ENCODE results near the gene NDFIP1.

DNA sequence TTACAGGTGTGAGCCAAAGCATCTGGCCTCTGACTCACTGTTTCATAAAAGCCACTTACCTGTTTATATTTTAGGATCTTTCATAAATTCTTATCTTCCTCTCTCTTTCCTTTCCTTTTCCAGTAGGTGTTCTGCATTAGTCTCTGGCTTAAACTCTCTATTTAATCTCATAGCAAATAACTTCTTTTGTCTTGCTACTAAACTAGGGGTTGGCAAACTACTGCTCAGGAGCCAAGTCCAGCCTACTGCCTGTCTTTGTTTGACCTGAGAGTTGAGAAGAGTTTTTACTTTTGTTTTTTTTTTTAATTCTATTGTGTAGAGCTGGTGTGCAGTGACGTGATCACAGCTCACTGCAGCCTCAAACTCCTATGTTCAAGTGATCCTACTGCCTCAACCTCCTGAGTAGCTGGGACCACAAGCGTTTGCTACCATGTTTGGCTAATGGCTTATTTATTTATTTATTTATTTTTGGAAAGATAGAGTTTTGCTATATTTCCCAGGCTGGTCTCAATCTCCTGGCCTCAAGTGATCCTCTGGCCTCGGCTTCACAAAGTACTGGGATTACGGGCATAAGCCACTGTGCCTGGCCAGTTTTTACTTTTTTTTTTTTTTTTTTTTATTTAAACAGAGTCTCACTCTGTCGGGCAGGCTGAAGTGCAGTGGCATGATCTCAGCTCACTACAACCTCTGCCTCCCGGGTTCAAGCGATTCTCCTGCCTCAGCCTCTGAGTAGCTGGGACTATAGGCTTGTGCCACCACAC, 5.4 kb upstream of the NDFIP1 start:
- TF ChIP-seq, protein P1, sequence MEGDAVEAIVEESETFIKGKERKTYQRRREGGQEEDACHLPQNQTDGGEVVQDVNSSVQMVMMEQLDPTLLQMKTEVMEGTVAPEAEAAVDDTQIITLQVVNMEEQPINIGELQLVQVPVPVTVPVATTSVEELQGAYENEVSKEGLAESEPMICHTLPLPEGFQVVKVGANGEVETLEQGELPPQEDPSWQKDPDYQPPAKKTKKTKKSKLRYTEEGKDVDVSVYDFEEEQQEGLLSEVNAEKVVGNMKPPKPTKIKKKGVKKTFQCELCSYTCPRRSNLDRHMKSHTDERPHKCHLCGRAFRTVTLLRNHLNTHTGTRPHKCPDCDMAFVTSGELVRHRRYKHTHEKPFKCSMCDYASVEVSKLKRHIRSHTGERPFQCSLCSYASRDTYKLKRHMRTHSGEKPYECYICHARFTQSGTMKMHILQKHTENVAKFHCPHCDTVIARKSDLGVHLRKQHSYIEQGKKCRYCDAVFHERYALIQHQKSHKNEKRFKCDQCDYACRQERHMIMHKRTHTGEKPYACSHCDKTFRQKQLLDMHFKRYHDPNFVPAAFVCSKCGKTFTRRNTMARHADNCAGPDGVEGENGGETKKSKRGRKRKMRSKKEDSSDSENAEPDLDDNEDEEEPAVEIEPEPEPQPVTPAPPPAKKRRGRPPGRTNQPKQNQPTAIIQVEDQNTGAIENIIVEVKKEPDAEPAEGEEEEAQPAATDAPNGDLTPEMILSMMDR (IDR thresholded peaks at IDR 0.05): no peak
- no peak for TF ChIP-seq POLR2A (IDR thresholded peaks at IDR 0.05)

Data from Peyer's patch (tissue), 4 donors.